Esophagus muscularis mucosa (tissue), 2 donors: ENCODE results near the gene ZNF425.

Experiments used
- POLR2A ChIP-seq: fragments of 450-650 bp; IDR thresholded peaks from one replicate; pipeline ENCODE4 v1.6.1; 2017; ENCODE audit warnings: antibody characterized with exemption, moderate library complexity, mild to moderate bottlenecking, low read depth
- POLR2AphosphoS5 ChIP-seq, 2 donors: sonication (generic); formaldehyde crosslinking; IDR thresholded peaks; one replicate each; pipeline ENCODE4 v1.6.1; 2017; ENCODE audit warnings: antibody characterized with exemption in 2 of 2

GRCh38 chr7:149071182-149071635, 54.9 kb downstream of the ZNF425 start:
- TF ChIP-seq POLR2AphosphoS5 (IDR thresholded peaks at IDR 0.05) (no peak), POLR2A (no peak)
